Lung (tissue), 12 donors: ENCODE data around the gene DAGLB. TPM values are rescaled to one million over a fixed set of nuclear protein-coding genes. Genes with fewer than 3 reads are reported as not detected.
A peak's percentile ranks its signal among the peaks of the same experiment; 100 is the strongest.

Source experiments
- ATAC-seq: fragments of 200-7000 bp; cut with Tn5 transposase; one replicate; pipeline ENCODE4 v1.9.1; 2020; ENCODE audit warnings: moderate number of reproducible peaks; ENCODE audit not compliant: insufficient read depth, low FRiP score
- DNase-seq, 3 donors: peaks; one replicate each; pipeline ENCODE4 v3.0.0-alpha.2; 2013 to 2017
- H3K27ac ChIP-seq, 2 donors: one replicate each; pipeline ENCODE4 v1.5.1; 2013; ENCODE audit warnings: mild to moderate bottlenecking in 2 of 2, moderate library complexity in 2 of 2, control low read depth in 1 of 2, inconsistent platforms in 1 of 2, low read depth in 1 of 2, low read length in 1 of 2
- H3K27me3 ChIP-seq, 3 donors: one replicate each; pipeline ENCODE4 v1.5.1; 2013; ENCODE audit warnings: low read length in 2 of 3; ENCODE audit not compliant: control insufficient read depth in 3 of 3, insufficient read depth in 3 of 3
- H3K36me3 ChIP-seq, 4 donors: one replicate each; pipeline ENCODE4 v1.5.1; 2013; ENCODE audit warnings: low read length in 4 of 4, mild to moderate bottlenecking in 1 of 4, moderate library complexity in 1 of 4; ENCODE audit not compliant: control insufficient read depth in 4 of 4, insufficient read depth in 4 of 4
- H3K4me1 ChIP-seq, 5 donors: one replicate each; pipeline ENCODE4 v1.5.1; 2013; ENCODE audit warnings: low read length in 5 of 5, mild to moderate bottlenecking in 2 of 5, moderate library complexity in 1 of 5; ENCODE audit not compliant: control insufficient read depth in 5 of 5, insufficient read depth in 5 of 5
- H3K4me3 ChIP-seq: one replicate; pipeline ENCODE4 v1.5.1; 2013; ENCODE audit warnings: mild to moderate bottlenecking, control low read depth, moderate library complexity
- H3K9ac ChIP-seq, 2 donors: one replicate each; pipeline ENCODE4 v1.5.1; 2013; ENCODE audit warnings: low read length in 2 of 2, control low read depth in 1 of 2; ENCODE audit not compliant: insufficient read depth in 1 of 2
- H3K9me3 ChIP-seq, 4 donors: one replicate each; pipeline ENCODE4 v1.5.1; 2013; ENCODE audit warnings: low read length in 3 of 4, mild to moderate bottlenecking in 1 of 4, moderate library complexity in 1 of 4; ENCODE audit not compliant: control insufficient read depth in 4 of 4, insufficient read depth in 3 of 4
- WGBS, 2 donors: extraction: QIAGEN DNeasy Blood & Tissue Kit; methylation state at CpG; one replicate each; pipeline ENCODE4 v1.1.7; 2013; 5-methylcytosine and 5-hydroxymethylcytosine counted together
- polyA plus RNA-seq, 2 donors: library from polyadenylated mRNA; stranded (reverse); fragments of 200-250 nt; gene quantifications; one replicate each; pipeline ENCODE4 v1.2.1, GENCODE V29; 2013
- total RNA-seq, 2 donors: library from RNA; depleted of rRNA in 1 of 2; stranded (reverse); fragments of >200 nt in 1 of 2; gene quantifications; one replicate each; pipeline ENCODE4 v1.2.1, GENCODE V29; 2014 to 2021
- TF ChIP-seq, protein P1 (sequence below): IDR thresholded peaks from 2 replicates; pipeline ENCODE4 v1.5.1; 2012; ENCODE audit warnings: mild to moderate bottlenecking; ENCODE audit errors: control extremely low read depth, extremely low read depth
- donor health status: control.
- donor health status: control.
- donor health status: Bipolar disorder and iron deficiency.
- donor health status: healthy.
- donor health status: DM: yes; HTN: yes; CAD: no.

Gene DAGLB
- total and polyA plus RNA-seq, 4 donors: 13.9 to 43.3 (median 19.4) TPM

DNA sequence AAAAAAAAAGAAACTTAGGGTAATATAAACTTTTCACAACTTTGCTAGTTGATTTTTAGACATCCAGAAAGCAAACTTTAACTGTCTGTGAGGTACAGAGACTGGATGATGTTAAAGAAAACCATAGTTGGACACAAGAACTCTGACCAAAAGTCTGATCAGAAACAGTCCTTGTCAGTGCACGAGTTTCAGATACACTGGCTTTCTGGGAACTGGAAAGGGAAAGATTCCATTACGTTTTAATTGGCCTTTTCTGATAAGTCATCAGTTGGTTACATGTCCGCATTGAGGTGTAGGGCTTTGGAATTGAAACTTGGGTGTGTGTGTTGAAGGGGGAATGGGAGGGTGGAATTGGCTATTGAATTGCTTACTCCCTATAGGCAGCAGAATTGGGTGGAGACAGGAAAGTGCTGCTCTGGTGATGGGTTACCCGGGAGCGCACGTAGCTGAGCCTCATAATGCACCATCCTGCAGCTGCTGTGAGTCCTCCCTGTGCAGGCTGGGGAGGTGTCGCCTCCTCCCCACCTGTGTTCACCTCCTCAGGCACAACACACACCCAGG, 59.9 kb downstream of the DAGLB start:
- no peaks in the 10 kb centered on the region for H3K27me3 ChIP-seq
- no peaks in the 10 kb centered on the region for H3K9me3 ChIP-seq
- no peak overlapping the region for H3K4me3 ChIP-seq
- 70 to 74% methylated on average over 7 of the region's 7 CpGs for WGBS, 2 donors
- H3K4me1 ChIP-seq: peaks cover 2 to 30% (median 18%) of the 10 kb centered on the region in 5 donors
- TF ChIP-seq, protein P1, sequence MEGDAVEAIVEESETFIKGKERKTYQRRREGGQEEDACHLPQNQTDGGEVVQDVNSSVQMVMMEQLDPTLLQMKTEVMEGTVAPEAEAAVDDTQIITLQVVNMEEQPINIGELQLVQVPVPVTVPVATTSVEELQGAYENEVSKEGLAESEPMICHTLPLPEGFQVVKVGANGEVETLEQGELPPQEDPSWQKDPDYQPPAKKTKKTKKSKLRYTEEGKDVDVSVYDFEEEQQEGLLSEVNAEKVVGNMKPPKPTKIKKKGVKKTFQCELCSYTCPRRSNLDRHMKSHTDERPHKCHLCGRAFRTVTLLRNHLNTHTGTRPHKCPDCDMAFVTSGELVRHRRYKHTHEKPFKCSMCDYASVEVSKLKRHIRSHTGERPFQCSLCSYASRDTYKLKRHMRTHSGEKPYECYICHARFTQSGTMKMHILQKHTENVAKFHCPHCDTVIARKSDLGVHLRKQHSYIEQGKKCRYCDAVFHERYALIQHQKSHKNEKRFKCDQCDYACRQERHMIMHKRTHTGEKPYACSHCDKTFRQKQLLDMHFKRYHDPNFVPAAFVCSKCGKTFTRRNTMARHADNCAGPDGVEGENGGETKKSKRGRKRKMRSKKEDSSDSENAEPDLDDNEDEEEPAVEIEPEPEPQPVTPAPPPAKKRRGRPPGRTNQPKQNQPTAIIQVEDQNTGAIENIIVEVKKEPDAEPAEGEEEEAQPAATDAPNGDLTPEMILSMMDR: no peak
- peak overlapping the region in 1 of 2 donors; percentile 6 for H3K27ac ChIP-seq
- H3K9ac ChIP-seq: no peak overlapping the region
- peaks cover 3 to 33% (median 11%) of the 10 kb centered on the region in 4 donors for H3K36me3 ChIP-seq
- no peak for ATAC-seq
- no peak for DNase-seq

DNA sequence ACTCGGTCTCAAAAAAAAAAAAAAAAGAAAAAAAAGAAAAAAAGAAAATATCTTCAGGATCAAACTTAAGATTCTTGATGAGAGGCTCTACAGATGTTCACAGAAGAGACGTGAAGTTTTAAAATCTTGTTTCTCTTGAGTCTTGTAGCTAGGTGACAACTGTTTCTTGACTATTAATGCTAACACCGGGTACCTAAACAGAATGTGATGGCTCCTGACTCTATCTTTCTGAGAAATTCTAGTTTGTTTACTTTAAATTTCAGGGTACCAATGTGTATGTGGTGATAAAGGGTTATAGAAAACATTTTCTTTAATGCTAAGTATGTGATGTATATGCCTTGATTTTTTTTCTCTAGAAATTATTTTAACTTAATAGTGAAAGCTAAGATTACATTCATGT, 61.0 kb downstream of the DAGLB start:
- 92% methylated on average over 3 of the region's 3 CpGs for WGBS, 2 donors
- TF ChIP-seq, protein P1: no peak
- peaks cover 3 to 23% (median 8%) of the 10 kb centered on the region in 4 donors for H3K36me3 ChIP-seq
- no peak overlapping the region for H3K27ac ChIP-seq
- DNase-seq (no peak), ATAC-seq (no peak)
- H3K4me1 ChIP-seq: peaks cover 0 to 32% (median 19%) of the 10 kb centered on the region in 5 donors
- no peaks in the 10 kb centered on the region for H3K27me3 ChIP-seq
- H3K4me3 ChIP-seq: no peak overlapping the region
- no peak overlapping the region for H3K9ac ChIP-seq
- no peaks in the 10 kb centered on the region for H3K9me3 ChIP-seq

DNA sequence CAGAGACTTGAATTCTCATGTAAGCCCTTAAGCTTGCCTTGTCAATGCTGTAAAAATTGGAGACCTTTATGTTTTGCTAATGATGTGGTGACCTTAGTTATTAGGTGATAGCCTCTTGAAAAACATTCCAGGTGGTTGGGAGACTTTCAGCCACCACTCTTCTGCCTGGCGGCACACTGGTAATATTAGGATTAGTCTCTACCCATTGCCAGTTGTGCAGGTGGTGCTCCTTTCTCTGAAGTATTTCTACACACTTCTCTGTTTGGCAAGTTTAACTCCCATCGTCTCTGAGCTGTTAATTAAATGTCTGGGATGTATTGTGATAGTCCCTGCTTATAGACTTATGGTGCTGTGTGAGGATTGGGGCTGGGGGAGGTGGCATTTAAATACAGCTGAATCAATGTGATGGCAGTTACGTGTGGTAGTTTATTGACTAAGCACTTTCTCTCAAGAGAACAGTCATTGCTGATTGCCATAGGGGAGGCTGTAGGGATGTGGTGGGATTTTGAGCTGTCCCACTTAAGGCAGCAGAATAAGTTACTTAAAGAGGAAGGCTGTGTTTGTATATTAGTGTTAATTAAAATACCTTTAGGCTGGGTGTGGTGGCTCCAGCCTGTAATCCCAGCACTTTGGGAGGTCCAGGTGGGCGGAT, 61.7 kb downstream of the DAGLB start:
- Histone ChIP-seq H3K4me3 (no peak overlapping the region), H3K9me3 (no peaks in the 10 kb centered on the region), H3K36me3 (peaks cover 3 to 22% (median 7%) of the 10 kb centered on the region in 4 donors), H3K9ac (peak overlapping the region in 1 of 2 donors; percentile 58), H3K27ac (peak overlapping the region; percentile 55 to 80), H3K27me3 (no peaks in the 10 kb centered on the region), H3K4me1 (peaks cover 0 to 32% (median 19%) of the 10 kb centered on the region in 5 donors)
- TF ChIP-seq, protein P1: no peak
- ATAC-seq (no peak), DNase-seq (no peak)
- 59 to 61% methylated on average over 4 of the region's 4 CpGs for whole genome bisulfite sequencing, 2 donors
